Measurements from ENCODE around the gene SLAMF1. TPM values are rescaled to one million over a fixed set of nuclear protein-coding genes. Genes with fewer than 3 reads are reported as not detected.

SLAMF1 gene
- total and polyA plus RNA-seq, 2 experiments from 2014 or later: not detected

DNA sequence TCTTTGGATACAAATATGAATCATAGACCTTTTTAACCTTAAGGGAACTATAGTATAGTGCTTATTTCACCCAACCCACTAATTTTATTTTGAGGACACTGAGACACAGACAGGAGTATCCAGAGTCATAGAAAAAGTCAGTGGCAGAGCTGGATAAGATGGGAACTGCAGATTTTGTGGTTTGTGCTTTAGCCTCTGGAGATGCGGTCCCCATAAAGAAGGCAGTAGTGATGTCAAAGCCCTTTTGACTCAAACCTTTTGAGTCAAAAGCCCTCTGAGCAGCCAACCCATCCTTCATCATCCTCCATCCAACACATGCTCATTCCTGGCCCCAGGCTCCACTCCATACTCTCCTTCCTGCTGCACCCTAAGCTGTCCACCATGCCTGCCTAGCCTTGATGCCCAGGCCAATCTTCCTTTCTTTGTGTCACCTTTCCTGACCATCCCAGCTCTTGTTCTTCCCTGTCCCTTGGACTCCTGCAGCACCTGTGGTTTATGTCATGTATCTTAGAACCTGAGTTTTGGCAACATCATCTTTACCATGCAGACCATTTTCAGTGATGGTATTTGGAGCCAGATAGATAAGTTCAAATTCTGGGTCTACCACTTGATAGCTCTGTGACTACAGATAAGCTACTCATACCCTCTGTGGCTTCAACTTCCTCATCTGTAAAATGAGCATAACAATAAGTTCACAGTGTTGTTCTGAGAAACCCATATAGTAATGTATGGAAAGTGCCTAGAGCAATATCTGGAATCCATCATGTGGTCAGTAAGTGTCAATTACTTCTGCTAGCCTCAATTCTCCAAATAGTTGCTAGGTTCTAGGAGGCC, 20.1 kb downstream of the SLAMF1 start (continued):
- TF ChIP-seq NANOG (IDR thresholded peaks at IDR 0.05; ENCODE audit: borderline replicate concordance) (no peak), CREB1 (CRISPR knock-in tag; IDR thresholded peaks at IDR 0.05; ENCODE audit: low read depth) (no peak)
- TF ChIP-seq, protein P1, sequence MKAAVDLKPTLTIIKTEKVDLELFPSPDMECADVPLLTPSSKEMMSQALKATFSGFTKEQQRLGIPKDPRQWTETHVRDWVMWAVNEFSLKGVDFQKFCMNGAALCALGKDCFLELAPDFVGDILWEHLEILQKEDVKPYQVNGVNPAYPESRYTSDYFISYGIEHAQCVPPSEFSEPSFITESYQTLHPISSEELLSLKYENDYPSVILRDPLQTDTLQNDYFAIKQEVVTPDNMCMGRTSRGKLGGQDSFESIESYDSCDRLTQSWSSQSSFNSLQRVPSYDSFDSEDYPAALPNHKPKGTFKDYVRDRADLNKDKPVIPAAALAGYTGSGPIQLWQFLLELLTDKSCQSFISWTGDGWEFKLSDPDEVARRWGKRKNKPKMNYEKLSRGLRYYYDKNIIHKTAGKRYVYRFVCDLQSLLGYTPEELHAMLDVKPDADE (IDR thresholded peaks at IDR 0.05): no peak

DNA sequence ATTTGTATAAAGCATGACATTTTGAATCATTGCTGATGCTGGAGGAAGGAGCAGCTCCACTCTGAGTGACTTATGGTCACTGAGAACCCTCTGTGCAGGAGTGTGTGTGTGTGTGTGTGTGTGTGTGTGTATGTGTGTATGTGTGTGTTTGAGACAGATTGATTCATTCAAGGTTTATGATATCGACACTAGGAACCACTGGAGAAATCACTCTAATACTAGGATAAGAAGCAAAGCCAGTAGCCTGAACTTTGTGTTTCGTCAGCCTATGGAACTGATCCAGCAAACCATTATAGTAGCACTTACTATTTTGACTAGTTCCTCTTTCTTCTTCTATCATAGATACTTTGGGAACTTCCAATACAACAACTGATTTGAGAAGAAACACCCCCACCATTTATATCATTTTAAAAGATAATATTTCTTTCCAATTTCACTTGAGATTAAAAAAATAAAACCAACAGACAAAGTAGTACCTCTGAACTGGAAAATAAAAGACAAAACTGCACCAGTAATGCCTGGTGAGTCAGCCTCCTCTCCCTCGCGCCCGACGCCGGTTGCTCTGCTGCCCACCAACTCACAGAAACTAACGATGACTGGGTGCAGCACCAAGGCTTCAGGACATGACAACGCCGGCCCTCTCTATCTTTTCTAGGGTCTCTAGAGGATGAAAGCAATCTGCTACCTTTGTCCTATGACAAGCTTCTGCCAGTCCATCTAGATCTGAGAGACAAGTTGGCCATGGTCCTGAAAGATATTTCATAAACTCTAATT, 20.9 kb downstream of the SLAMF1 start:
- Histone ChIP-seq H3K27me3 (ENCODE audit: insufficient read depth) (no peaks in the 10 kb centered on the region), H3K4me1 (ENCODE audit: insufficient read depth) (no peaks in the 10 kb centered on the region), H4K20me1 (replicated peaks; ENCODE audit: insufficient read depth) (no peaks in the 10 kb centered on the region), H2AFZ (no peak overlapping the region), H3K79me2 (replicated peaks; ENCODE audit: insufficient read depth) (no peaks in the 10 kb centered on the region), H3K27ac (ENCODE audit: low read depth) (no peak overlapping the region), H3F3A (replicated peaks; ENCODE audit: low read depth) (no peaks in the 10 kb centered on the region), H3K4me3 (no peak overlapping the region), H3K36me3 (ENCODE audit: insufficient read depth) (no peaks in the 10 kb centered on the region), H3K9me2 (ENCODE audit: insufficient read depth) (peaks cover 22% of the 10 kb centered on the region), H3K4me2 (no peak overlapping the region)
- Mint-ChIP-seq H3K4me3 (no peak overlapping the region), H3K36me3 (ENCODE audit: low read depth) (no peaks in the 10 kb centered on the region), H3K27me3 (ENCODE audit: insufficient read depth, low read depth, poor library complexity) (no peaks in the 10 kb centered on the region), H3K9me3 (no peaks in the 10 kb centered on the region), H3K27ac (no peak overlapping the region), H3K4me1 (no peaks in the 10 kb centered on the region)
- TF ChIP-seq CREB1 (CRISPR knock-in tag; IDR thresholded peaks at IDR 0.05; ENCODE audit: low read depth): no peak
- no peak for DNase-seq (ENCODE audit: low spot score)
- ATAC-seq: no peak

DNA sequence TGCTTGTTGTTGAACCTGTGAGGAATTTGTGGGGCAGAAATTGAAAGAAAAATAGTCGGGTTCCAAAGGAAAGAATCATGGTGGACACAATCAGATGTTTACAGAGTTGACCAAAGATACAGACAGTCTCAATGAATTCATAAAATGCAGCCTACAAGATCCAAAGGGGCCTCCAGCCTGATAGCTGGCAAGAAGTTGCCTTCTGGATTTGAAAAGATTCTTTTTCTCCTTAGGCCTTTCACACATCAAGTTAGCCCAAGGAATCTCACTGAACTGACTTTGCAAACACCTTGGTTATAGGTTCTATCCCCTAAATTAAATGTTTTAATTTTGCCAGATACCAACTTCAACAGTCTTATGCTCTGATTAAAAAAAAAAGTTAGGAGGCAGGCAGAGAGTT, 21.5 kb downstream of the SLAMF1 start:
- H4K20me1 ChIP-seq (replicated peaks; ENCODE audit: insufficient read depth): no peaks in the 10 kb centered on the region
- no peaks in the 10 kb centered on the region for H3K27me3 Mint-ChIP-seq (ENCODE audit: insufficient read depth, low read depth, poor library complexity)
- no peaks in the 10 kb centered on the region for H3K4me1 Mint-ChIP-seq
- H2AFZ ChIP-seq: no peak overlapping the region
- H3K9me3 Mint-ChIP-seq: no peaks in the 10 kb centered on the region
- TF ChIP-seq CREB1 (CRISPR knock-in tag; IDR thresholded peaks at IDR 0.05; ENCODE audit: low read depth) (no peak), ZNF114 (CRISPR knock-in tag; IDR thresholded peaks at IDR 0.05) (no peak), NANOG (IDR thresholded peaks at IDR 0.05; ENCODE audit: borderline replicate concordance) (no peak)
- no peaks in the 10 kb centered on the region for H3K36me3 ChIP-seq (ENCODE audit: insufficient read depth)
- no peaks in the 10 kb centered on the region for H3K79me2 ChIP-seq (replicated peaks; ENCODE audit: insufficient read depth)
- H3K4me1 ChIP-seq (ENCODE audit: insufficient read depth): no peaks in the 10 kb centered on the region
- H3K27ac Mint-ChIP-seq: no peak overlapping the region
- H3K27ac ChIP-seq (ENCODE audit: low read depth): no peak overlapping the region
- no peak for DNase-seq (ENCODE audit: low spot score)
- peaks cover 22% of the 10 kb centered on the region for H3K9me2 ChIP-seq (ENCODE audit: insufficient read depth)
- no peaks in the 10 kb centered on the region for H3K36me3 Mint-ChIP-seq (ENCODE audit: low read depth)
- ATAC-seq: no peak
- H3F3A ChIP-seq (replicated peaks; ENCODE audit: low read depth): no peaks in the 10 kb centered on the region
- no peak overlapping the region for H3K4me3 ChIP-seq
- H3K4me3 Mint-ChIP-seq: no peak overlapping the region
- H3K27me3 ChIP-seq (ENCODE audit: insufficient read depth): no peaks in the 10 kb centered on the region
- no peak overlapping the region for H3K4me2 ChIP-seq

DNA sequence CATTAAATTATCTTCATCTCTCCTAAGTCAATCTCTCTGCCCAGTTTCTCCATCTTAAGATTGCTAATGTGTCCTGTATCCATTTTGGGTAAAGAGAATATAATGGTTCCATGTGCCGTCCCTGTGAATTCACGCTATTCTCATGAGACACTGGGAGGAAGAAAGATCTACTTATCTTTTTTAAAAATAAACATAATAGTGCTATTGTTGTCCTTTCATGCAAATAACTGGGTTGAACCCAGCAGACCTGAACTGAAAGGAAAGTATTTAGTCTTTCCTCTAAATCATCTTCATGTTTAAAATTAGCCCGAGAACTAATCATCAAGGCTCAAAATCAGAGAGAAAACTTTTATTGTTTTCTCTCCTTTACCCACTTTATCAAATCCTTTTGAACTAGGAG, 22.4 kb downstream of the SLAMF1 start:
- no peaks in the 10 kb centered on the region for H3K4me1 Mint-ChIP-seq
- Histone ChIP-seq H3K4me1 (ENCODE audit: insufficient read depth) (no peaks in the 10 kb centered on the region), H3K27me3 (ENCODE audit: insufficient read depth) (no peaks in the 10 kb centered on the region), H2AFZ (no peak overlapping the region), H4K20me1 (replicated peaks; ENCODE audit: insufficient read depth) (no peaks in the 10 kb centered on the region), H3F3A (replicated peaks; ENCODE audit: low read depth) (no peaks in the 10 kb centered on the region), H3K27ac (ENCODE audit: low read depth) (no peak overlapping the region), H3K36me3 (ENCODE audit: insufficient read depth) (no peaks in the 10 kb centered on the region), H3K9me2 (ENCODE audit: insufficient read depth) (peaks cover 22% of the 10 kb centered on the region), H3K4me3 (no peak overlapping the region), H3K79me2 (replicated peaks; ENCODE audit: insufficient read depth) (no peaks in the 10 kb centered on the region), H3K4me2 (no peak overlapping the region)
- H3K36me3 Mint-ChIP-seq (ENCODE audit: low read depth): no peaks in the 10 kb centered on the region
- H3K4me3 Mint-ChIP-seq: no peak overlapping the region
- H3K27ac Mint-ChIP-seq: no peak overlapping the region
- no peaks in the 10 kb centered on the region for H3K9me3 Mint-ChIP-seq
- no peaks in the 10 kb centered on the region for H3K27me3 Mint-ChIP-seq (ENCODE audit: insufficient read depth, low read depth, poor library complexity)
- no peak for DNase-seq (ENCODE audit: low spot score)
- no peak for ATAC-seq
- TF ChIP-seq JUNB (IDR thresholded peaks at IDR 0.05; ENCODE audit: unreplicated experiment) (no peak), CREB1 (CRISPR knock-in tag; IDR thresholded peaks at IDR 0.05; ENCODE audit: low read depth) (no peak), ZNF114 (CRISPR knock-in tag; IDR thresholded peaks at IDR 0.05) (no peak), EZH2phosphoT487 (IDR thresholded peaks at IDR 0.05; ENCODE audit: unreplicated experiment) (no peak), ZNF331 (CRISPR knock-in tag; IDR thresholded peaks at IDR 0.05; ENCODE audit: low read depth) (no peak), NANOG (IDR thresholded peaks at IDR 0.05; ENCODE audit: borderline replicate concordance) (no peak), POLR2AphosphoS5 (IDR thresholded peaks at IDR 0.05; ENCODE audit: low read depth) (no peak)

Data from GM23338 (cell line).